Measurements from ENCODE around the gene BEGAIN. TPM values are rescaled to one million over a fixed set of nuclear protein-coding genes. Genes with fewer than 3 reads are reported as not detected.

The BEGAIN gene
- total RNA-seq, 4 donors from 2014 or later: 0.25 to 2.2 (median 1.6) TPM

DNA sequence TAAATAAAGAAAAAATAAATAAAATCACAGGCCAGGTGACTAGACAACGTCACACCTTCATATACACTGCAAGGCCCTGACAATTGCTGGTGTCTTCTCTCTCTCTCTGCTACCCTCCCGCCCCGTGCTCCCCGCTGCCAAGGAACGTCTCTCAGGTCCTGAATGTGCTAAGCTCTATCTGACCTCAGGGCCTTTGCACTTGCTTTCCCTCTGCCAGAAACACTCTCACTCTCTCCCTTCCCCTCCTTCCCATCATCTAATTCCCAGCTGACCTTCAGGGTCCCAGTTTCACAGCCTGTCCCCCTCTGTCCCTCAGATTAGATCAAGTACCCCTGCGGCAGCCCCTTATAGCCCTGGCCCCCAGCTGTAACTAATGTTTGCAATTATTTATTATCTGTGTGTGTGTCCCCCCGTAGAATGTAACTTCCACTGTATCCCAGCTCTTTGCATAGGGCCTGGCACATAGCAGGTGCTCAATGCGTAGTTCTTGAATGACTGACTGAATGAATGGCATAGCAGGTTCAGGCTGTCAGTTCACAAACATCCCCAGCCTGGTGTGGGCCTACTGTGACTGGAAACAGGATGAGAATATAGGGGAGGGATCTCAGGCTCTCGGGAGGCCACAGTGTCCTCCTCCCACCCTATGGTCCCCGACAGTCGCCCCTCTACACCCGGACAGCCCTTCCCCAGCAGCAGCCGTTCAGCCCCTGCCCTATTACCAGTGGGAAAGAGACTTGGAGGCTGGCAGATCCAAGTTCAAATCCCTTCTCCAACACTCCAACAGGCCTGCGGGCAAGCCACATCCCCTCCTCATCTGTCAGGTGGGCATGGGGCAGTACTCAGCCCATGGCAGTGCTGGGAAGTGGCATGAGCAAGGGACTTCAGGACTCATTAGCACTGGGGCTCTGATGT, 6.6 kb downstream of the BEGAIN start:
- 92 to 96% methylated on average over 14 of the region's 14 CpGs for WGBS, 2 donors
- TF ChIP-seq CTCF (IDR thresholded peaks at IDR 0.05) (no peak), POLR2A (IDR thresholded peaks at IDR 0.05) (no peak)
- peak in 1 of 2 donors; percentile 62 for DNase-seq (ENCODE audit: low spot score in 2 of 2)
- H3K4me3 ChIP-seq (ENCODE audit: low read depth, poor library complexity, severe bottlenecking): no peak overlapping the region
- intact Hi-C loops (cut with DNase I; ENCODE audit: low total_unique reads): no loop called here

GRCh38 chr14:100578552-100578951, 8.7 kb downstream of the BEGAIN start:
- WGBS, 2 donors: 98 to 99% methylated on average over 4 of the region's 4 CpGs
- no peak for TF ChIP-seq CTCF (IDR thresholded peaks at IDR 0.05)
- no peak for TF ChIP-seq POLR2A (IDR thresholded peaks at IDR 0.05)
- intact Hi-C loops (cut with DNase I; ENCODE audit: low total_unique reads): no loop called here
- no peak overlapping the region for H3K4me3 ChIP-seq (ENCODE audit: low read depth, poor library complexity, severe bottlenecking)
- DNase-seq (ENCODE audit: low spot score in 2 of 2): peak in 1 of 2 donors; percentile 18

GRCh38 chr14:100577986-100578431, 9.2 kb downstream of the BEGAIN start:
- H3K4me3 ChIP-seq (ENCODE audit: low read depth, poor library complexity, severe bottlenecking): no peak overlapping the region
- intact Hi-C loops (cut with DNase I; ENCODE audit: low total_unique reads): no loop called here
- peak in 1 of 2 donors; percentile 72 for DNase-seq (ENCODE audit: low spot score in 2 of 2)
- 72 to 94% methylated on average over 5 to 8 of the region's 8 CpGs for WGBS, 2 donors
- TF ChIP-seq POLR2A (IDR thresholded peaks at IDR 0.05) (no peak), CTCF (IDR thresholded peaks at IDR 0.05) (no peak)

GRCh38 chr14:100577321-100577985, 9.8 kb downstream of the BEGAIN start:
- TF ChIP-seq POLR2A (IDR thresholded peaks at IDR 0.05) (no peak), CTCF (IDR thresholded peaks at IDR 0.05) (no peak)
- H3K4me3 ChIP-seq (ENCODE audit: low read depth, poor library complexity, severe bottlenecking): no peak overlapping the region
- peak in 1 of 2 donors; percentile 82 for DNase-seq (ENCODE audit: low spot score in 2 of 2)
- intact Hi-C loops (cut with DNase I; ENCODE audit: low total_unique reads): no loop called here
- 79 to 84% methylated on average over 16 to 17 of the region's 23 CpGs for WGBS, 2 donors

- no peak overlapping the region for H3K4me3 ChIP-seq (ENCODE audit: low read depth, poor library complexity, severe bottlenecking)
- intact Hi-C loops (cut with DNase I; ENCODE audit: low total_unique reads): no loop called here
- WGBS, 2 donors: 84 to 91% methylated on average over 26 of the region's 26 CpGs
- DNase-seq (ENCODE audit: low spot score in 2 of 2): peak in 1 of 2 donors; percentile 85
- TF ChIP-seq POLR2A (IDR thresholded peaks at IDR 0.05): no peak
- TF ChIP-seq CTCF (IDR thresholded peaks at IDR 0.05): no peak
These were observed 10.8 kb downstream of the BEGAIN start for GRCh38 chr14:100576091-100577085.
